GM12878 (cell line): ENCODE data around the gene RNF166. TPM values are rescaled to one million over a fixed set of nuclear protein-coding genes. Genes with fewer than 3 reads are reported as not detected.

ENCODE experiments used
- ATAC-seq: fragments of 200-7000 bp; cut with Tn5 transposase; 3 replicates; pipeline ENCODE4 v1.9.1; 2020; ENCODE audit warnings: mild to moderate bottlenecking, moderate library complexity
- BruUV-seq: library from RNA; stranded (reverse); fragments of 400-500 nt; replicated peaks from 2 replicates; lab custom pipeline; 2021; lab: Mats Ljungman, UMichigan
- CTCF ChIA-PET: fragments of 300-600 bp; sonication (Branson Sonifier 250); formaldehyde crosslinking; extraction: SDS; loops from one replicate; lab custom pipeline; 2021; ENCODE audit warnings: inconsistent platforms; lab: Yijun Ruan, JAX
- POLR2A ChIA-PET: fragments of 350-600 bp; formaldehyde crosslinking; extraction: SDS; loops from one replicate; lab custom pipeline; 2021; ENCODE audit warnings: inconsistent platforms; lab: Charles Lee
- RAD21 ChIA-PET: fragments of 300-600 bp; sonication (Branson Sonifier 250); formaldehyde crosslinking; loops from one replicate; lab custom pipeline; 2023; ENCODE audit warnings: antibody characterized with exemption; ENCODE audit not compliant: unreplicated experiment; lab: Charles Lee
- SMC1A ChIA-PET: fragments of 300-600 bp; sonication (Branson Sonifier 250); formaldehyde crosslinking; loops from one replicate; lab custom pipeline; 2023; ENCODE audit not compliant: unreplicated experiment, uncharacterized antibody; lab: Charles Lee
- DNase-seq: peaks from one replicate; pipeline ENCODE4 v3.0.0-alpha.2; 2011; ENCODE audit warnings: low read depth, low spot score
- FAIRE-seq: peaks from 3 replicates; lab custom pipeline; 2011; peaks lifted over from hg19 to GRCh38; lab: Jason Lieb, UNC
- H2AFZ ChIP-seq: 2 replicates; pipeline ENCODE4 v1.6.0; 2011; ENCODE audit warnings: low read depth, low read length, control low read depth; ENCODE audit not compliant: control insufficient read depth
- H3K27ac ChIP-seq: 2 replicates; pipeline ENCODE4 v1.5.1; 2011; ENCODE audit warnings: control low read depth; ENCODE audit not compliant: control insufficient read depth, insufficient read depth
- H3K27me3 ChIP-seq, 2 experiments: replicated peaks in 1 of 2; 2 replicates each; pipeline versions ENCODE4 v1.6.0 to v1.6.1; 2011; ENCODE audit warnings: low read length in 1 of 2; ENCODE audit not compliant: control insufficient read depth in 2 of 2, insufficient read depth in 2 of 2
- H3K36me3 ChIP-seq, 2 experiments: 2 replicates each; pipeline ENCODE4 v1.5.1; 2011; ENCODE audit warnings: low read length in 1 of 2; ENCODE audit not compliant: control insufficient read depth in 2 of 2, insufficient read depth in 2 of 2
- H3K4me1 ChIP-seq: 2 replicates; pipeline ENCODE4 v1.6.1; 2011; ENCODE audit warnings: mild to moderate bottlenecking, low read length, moderate library complexity, mixed read lengths; ENCODE audit not compliant: control insufficient read depth, insufficient read depth
- H3K4me2 ChIP-seq: 2 replicates; pipeline ENCODE4 v1.6.0; 2011; ENCODE audit warnings: control low read depth; ENCODE audit not compliant: control insufficient read depth, insufficient read depth
- H3K4me3 ChIP-seq: fragments of 200-600 bp; sonication (generic); 2 replicates; pipeline ENCODE4 v1.5.1; 2016
- H3K79me2 ChIP-seq: 2 replicates; pipeline ENCODE4 v1.6.0; 2011; ENCODE audit warnings: low read length; ENCODE audit not compliant: control insufficient read depth, insufficient read depth
- H3K9ac ChIP-seq: 2 replicates; pipeline ENCODE4 v1.8.0; 2011; ENCODE audit warnings: low read length, control low read depth, mixed read lengths; ENCODE audit not compliant: control insufficient read depth, insufficient read depth
- H3K9me3 ChIP-seq: replicated peaks from 3 replicates; pipeline ENCODE4 v1.5.1; 2011; ENCODE audit warnings: mild to moderate bottlenecking, low read length; ENCODE audit not compliant: control insufficient read depth, insufficient read depth
- H4K20me1 ChIP-seq: 2 replicates; pipeline ENCODE4 v1.6.0; 2011; ENCODE audit not compliant: control insufficient read depth, insufficient read depth
- NFYB ChIP-seq: IDR thresholded peaks from 2 replicates; pipeline ENCODE4 v1.6.1; 2011; ENCODE audit warnings: low read depth, mild to moderate bottlenecking, low read length, improper control_type of control experiment, moderate library complexity; ENCODE audit not compliant: insufficient read depth
- NR2C2 ChIP-seq: IDR thresholded peaks from 2 replicates; pipeline ENCODE4 v1.6.1; 2011; ENCODE audit warnings: borderline replicate concordance, low read depth; ENCODE audit not compliant: control insufficient read depth, insufficient read length
- RBBP5 ChIP-seq: fragments of 200-600 bp; sonication (generic); conservative IDR thresholded peaks from 2 replicates; pipeline ENCODE4 v1.6.1; 2016
- RELA ChIP-seq: fragments of 450-650 bp; IDR thresholded peaks from 2 replicates; pipeline ENCODE4 v1.8.0; 2014; ENCODE audit warnings: borderline replicate concordance; ENCODE audit not compliant: partially characterized antibody
- RFX5 ChIP-seq: IDR thresholded peaks from 2 replicates; pipeline ENCODE4 v1.6.1; 2011; ENCODE audit warnings: low read depth, low read length, improper control_type of control experiment
- SPI1 ChIP-seq: IDR thresholded peaks from 2 replicates; pipeline ENCODE4 v1.6.1; 2011; ENCODE audit warnings: low read depth, mild to moderate bottlenecking, low read length, moderate library complexity, borderline replicate concordance; ENCODE audit not compliant: insufficient read depth
- SREBF2 ChIP-seq: IDR thresholded peaks from 2 replicates; pipeline ENCODE4 v1.6.1; 2012; ENCODE audit warnings: mild to moderate bottlenecking, low read length
- TBL1XR1 ChIP-seq: IDR thresholded peaks from 2 replicates; pipeline ENCODE4 v1.6.1; 2012; ENCODE audit warnings: low read depth, low read length, improper control_type of control experiment
- TCF7 ChIP-seq: IDR thresholded peaks from 2 replicates; pipeline ENCODE4 v1.6.1; 2014; ENCODE audit warnings: antibody characterized with exemption, borderline replicate concordance
- WGBS: methylation state at CpG from one replicate; pipeline ENCODE4 v1.1.6; 2016; ENCODE audit warnings: low lambda C conversion rate; ENCODE audit not compliant: insufficient replicate concordance, insufficient coverage; ENCODE audit errors: missing lambda C conversion rate; 5-methylcytosine and 5-hydroxymethylcytosine counted together
- in situ Hi-C: fragments of 300-500 bp; cut with MboI; formaldehyde crosslinking; loops from 9 replicates; pipeline ENCODE4 v1.14.3; 2018; ENCODE audit warnings: mixed read lengths
- intact Hi-C: fragments of 100-400 bp; cut with micrococcal nuclease; formaldehyde crosslinking; loops from one replicate; pipeline ENCODE4 v1.14.2; 2022; ENCODE audit not compliant: unreplicated experiment
- polyA plus RNA-seq, 11 experiments: library from polyadenylated mRNA; depleted of rRNA in 4 of 11; unstranded in 6 of 11; stranded (reverse) in 5 of 11; fragments of >200 nt; fragmentation: Nextera tagmentation in 4 of 11; fragmentation: Illumina TruSeq in 1 of 11; extraction: Ambion mirVana in 4 of 11; extraction: Trizol in 1 of 11; gene quantifications; 1 replicate in 1 of 11; 2 replicates in 10 of 11; pipeline versions ENCODE4 v1.2.1 to v1.2.3, GENCODE V29; 2011 to 2016; ENCODE audit warnings: inconsistent platforms in 2 of 11, missing spikeins in 2 of 11, low read depth in 1 of 11
- total RNA-seq, 4 experiments: library from RNA; depleted of rRNA in 3 of 4; stranded (reverse); fragments of >200 nt in 3 of 4; fragmentation: Illumina TruSeq in 1 of 4; extraction: Trizol in 1 of 4; gene quantifications; 2 replicates each; pipeline versions ENCODE4 v1.2.1 to v1.2.3, GENCODE V29; 2013 to 2021
- TF ChIP-seq, protein P1 (sequence below): IDR thresholded peaks from 2 replicates; pipeline ENCODE4 v1.6.1; 2011; ENCODE audit warnings: borderline replicate concordance, low read depth, mild to moderate bottlenecking, moderate library complexity, mixed read lengths, low read length; ENCODE audit not compliant: insufficient read depth; ENCODE audit errors: extremely low read length
- TF ChIP-seq, protein P2 (sequence below): IDR thresholded peaks from 2 replicates; pipeline ENCODE4 v1.6.1; 2012; ENCODE audit warnings: low read depth, low read length, improper control_type of control experiment
- TF ChIP-seq, protein P3 (sequence below): fragments of 150-350 bp; IDR thresholded peaks from 2 replicates; pipeline ENCODE4 v1.6.1; 2014; ENCODE audit warnings: mild to moderate bottlenecking, low read depth, low read length
- TF ChIP-seq, protein P4 (sequence below): fragments of 450-650 bp; IDR thresholded peaks from 2 replicates; pipeline ENCODE4 v1.6.1; 2017; ENCODE audit warnings: mild to moderate bottlenecking, low read depth, inconsistent platforms; ENCODE audit not compliant: poor library complexity, severe bottlenecking
- TF ChIP-seq, protein P5 (sequence below): IDR thresholded peaks from 2 replicates; pipeline ENCODE4 v1.6.1; 2011; ENCODE audit warnings: mild to moderate bottlenecking, low read depth, low read length, moderate library complexity; ENCODE audit not compliant: insufficient replicate concordance

The RNF166 gene
- total and polyA plus RNA-seq, 10 of the 15 experiments (the other 5 are each of a cell fraction or from before 2014, with no cell fraction given), result 0.48 to 32.8 (median 12.1) TPM

DNA sequence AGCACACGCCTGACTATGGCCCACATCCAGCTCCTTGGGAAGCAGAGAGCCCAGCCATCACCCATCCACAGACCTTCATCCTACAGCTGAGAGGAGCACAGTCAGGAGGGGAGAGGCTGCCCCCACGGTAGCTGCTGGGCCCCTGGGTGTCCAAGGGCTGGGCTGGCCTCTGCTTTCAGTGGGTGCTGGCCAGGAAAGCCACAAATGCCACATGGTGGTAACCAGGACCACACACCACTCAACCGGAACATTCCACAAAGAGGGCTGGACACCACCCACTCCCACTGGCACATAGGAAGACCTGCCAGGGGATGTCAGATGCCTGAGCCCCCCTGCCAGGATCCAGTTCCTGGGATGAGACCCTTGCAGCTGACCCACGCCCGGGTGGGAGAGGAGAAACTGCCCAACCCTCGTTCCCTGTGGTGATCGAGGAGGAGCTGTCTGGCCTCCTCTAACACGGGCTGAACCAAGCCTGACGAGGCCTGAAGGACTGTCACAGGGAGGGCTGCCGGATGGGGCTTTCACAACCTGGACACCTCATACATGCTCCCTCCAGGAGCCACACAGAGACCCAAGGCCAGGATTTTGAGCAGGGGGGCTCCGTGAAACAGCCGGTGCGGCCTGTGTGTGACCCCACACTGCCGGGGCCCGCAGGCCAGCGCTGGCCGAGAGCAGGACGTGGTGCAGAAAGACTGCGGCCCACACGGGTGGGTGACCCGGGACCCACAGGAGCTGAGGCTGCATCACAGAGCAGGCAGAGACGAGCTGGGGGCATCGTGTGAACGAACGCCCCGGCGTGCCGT, 48.1 kb upstream of the RNF166 start (continued):
- TF ChIP-seq, protein P1, sequence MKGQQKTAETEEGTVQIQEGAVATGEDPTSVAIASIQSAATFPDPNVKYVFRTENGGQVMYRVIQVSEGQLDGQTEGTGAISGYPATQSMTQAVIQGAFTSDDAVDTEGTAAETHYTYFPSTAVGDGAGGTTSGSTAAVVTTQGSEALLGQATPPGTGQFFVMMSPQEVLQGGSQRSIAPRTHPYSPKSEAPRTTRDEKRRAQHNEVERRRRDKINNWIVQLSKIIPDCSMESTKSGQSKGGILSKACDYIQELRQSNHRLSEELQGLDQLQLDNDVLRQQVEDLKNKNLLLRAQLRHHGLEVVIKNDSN, result no peak
- TF ChIP-seq, protein P2, sequence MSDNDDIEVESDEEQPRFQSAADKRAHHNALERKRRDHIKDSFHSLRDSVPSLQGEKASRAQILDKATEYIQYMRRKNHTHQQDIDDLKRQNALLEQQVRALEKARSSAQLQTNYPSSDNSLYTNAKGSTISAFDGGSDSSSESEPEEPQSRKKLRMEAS, result no peak
- TF ChIP-seq RBBP5 (no peak), NFYB (no peak), NR2C2 (no peak)

DNA sequence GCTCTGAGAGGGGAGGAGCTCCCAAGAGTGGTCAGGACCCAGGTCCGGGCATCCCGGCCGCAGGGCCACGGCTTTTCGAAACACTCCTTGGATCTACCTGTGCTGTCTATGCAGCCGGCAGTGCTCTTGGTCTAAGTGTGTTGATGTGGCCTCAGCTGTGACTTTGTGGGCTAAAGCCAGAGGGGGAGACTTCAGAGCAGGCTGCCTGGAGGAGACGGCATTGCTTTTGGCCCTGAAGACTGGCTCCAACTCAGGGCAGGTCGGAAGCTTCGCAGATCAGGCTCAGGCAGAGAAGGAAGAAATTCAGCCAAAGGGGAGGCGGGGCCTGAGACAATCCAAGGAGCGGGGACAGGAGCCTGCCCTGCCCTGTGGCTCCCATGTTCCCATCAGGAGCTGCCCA, 47.4 kb upstream of the RNF166 start:
- Histone ChIP-seq H3K9ac (no peak overlapping the region), H3K36me3 (peaks cover 0 to 6% of the 10 kb centered on the region in 2 experiments; a peak in 2 of 4 replicates), H3K4me1 (no peaks in the 10 kb centered on the region), H3K79me2 (peaks cover 4% of the 10 kb centered on the region), H3K4me2 (no peak overlapping the region), H3K9me3 (no peaks in the 10 kb centered on the region), H3K27me3 (no peaks in the 10 kb centered on the region), H3K4me3 (no peak overlapping the region), H2AFZ (no peak overlapping the region), H4K20me1 (peaks cover 3% of the 10 kb centered on the region), H3K27ac (no peak overlapping the region)
- intact Hi-C loops, result no loop called here
- no TSS peak for BruUV-seq
- SMC1A ChIA-PET, result no interaction called here
- RAD21 ChIA-PET, result no interaction called here
- POLR2A ChIA-PET, result no interaction called here
- no peak for FAIRE-seq
- CTCF ChIA-PET, result interaction anchor here (1.0 to 1.6 kb wide), 2 partner anchors 16 to 334 kb away, joined by 4 to 5 read pairs; no protein-coding TSS in a partner anchor
- no peak for ATAC-seq
- no peak for DNase-seq
- 98% methylated on average over 11 of the region's 11 CpGs for WGBS
- in situ Hi-C loops, result no loop called here
- TF ChIP-seq TBL1XR1, result no peak
- TF ChIP-seq SPI1, result no peak
- TF ChIP-seq RELA, result no peak
- TF ChIP-seq, protein P3, sequence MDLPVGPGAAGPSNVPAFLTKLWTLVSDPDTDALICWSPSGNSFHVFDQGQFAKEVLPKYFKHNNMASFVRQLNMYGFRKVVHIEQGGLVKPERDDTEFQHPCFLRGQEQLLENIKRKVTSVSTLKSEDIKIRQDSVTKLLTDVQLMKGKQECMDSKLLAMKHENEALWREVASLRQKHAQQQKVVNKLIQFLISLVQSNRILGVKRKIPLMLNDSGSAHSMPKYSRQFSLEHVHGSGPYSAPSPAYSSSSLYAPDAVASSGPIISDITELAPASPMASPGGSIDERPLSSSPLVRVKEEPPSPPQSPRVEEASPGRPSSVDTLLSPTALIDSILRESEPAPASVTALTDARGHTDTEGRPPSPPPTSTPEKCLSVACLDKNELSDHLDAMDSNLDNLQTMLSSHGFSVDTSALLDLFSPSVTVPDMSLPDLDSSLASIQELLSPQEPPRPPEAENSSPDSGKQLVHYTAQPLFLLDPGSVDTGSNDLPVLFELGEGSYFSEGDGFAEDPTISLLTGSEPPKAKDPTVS, result no peak
- no peak for TF ChIP-seq SREBF2
- TF ChIP-seq TCF7, result no peak
- TF ChIP-seq, protein P4, sequence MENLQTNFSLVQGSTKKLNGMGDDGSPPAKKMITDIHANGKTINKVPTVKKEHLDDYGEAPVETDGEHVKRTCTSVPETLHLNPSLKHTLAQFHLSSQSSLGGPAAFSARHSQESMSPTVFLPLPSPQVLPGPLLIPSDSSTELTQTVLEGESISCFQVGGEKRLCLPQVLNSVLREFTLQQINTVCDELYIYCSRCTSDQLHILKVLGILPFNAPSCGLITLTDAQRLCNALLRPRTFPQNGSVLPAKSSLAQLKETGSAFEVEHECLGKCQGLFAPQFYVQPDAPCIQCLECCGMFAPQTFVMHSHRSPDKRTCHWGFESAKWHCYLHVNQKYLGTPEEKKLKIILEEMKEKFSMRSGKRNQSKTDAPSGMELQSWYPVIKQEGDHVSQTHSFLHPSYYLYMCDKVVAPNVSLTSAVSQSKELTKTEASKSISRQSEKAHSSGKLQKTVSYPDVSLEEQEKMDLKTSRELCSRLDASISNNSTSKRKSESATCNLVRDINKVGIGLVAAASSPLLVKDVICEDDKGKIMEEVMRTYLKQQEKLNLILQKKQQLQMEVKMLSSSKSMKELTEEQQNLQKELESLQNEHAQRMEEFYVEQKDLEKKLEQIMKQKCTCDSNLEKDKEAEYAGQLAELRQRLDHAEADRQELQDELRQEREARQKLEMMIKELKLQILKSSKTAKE, result no peak
- no peak for TF ChIP-seq RFX5
- TF ChIP-seq, protein P5, sequence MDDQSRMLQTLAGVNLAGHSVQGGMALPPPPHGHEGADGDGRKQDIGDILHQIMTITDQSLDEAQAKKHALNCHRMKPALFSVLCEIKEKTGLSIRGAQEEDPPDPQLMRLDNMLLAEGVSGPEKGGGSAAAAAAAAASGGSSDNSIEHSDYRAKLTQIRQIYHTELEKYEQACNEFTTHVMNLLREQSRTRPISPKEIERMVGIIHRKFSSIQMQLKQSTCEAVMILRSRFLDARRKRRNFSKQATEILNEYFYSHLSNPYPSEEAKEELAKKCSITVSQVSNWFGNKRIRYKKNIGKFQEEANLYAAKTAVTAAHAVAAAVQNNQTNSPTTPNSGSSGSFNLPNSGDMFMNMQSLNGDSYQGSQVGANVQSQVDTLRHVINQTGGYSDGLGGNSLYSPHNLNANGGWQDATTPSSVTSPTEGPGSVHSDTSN, result no peak
